Endodermal cell (in vitro differentiated cells): ENCODE measurements around the gene SOX13. TPM values are rescaled to one million over a fixed set of nuclear protein-coding genes. Genes with fewer than 3 reads are reported as not detected.
A peak's percentile ranks its signal among the peaks of the same experiment; 100 is the strongest.

Experiments
- DNase-seq: peaks from one replicate; pipeline ENCODE4 v3.0.0-alpha.2; 2017
- H3K27ac ChIP-seq: 2 replicates; pipeline ENCODE4 v1.5.1; 2013; ENCODE audit warnings: mild to moderate bottlenecking, low read depth, low read length, moderate library complexity
- H3K27me3 ChIP-seq: 2 replicates; pipeline ENCODE4 v1.6.1; 2013; ENCODE audit warnings: mild to moderate bottlenecking, low read length, moderate library complexity; ENCODE audit not compliant: insufficient read depth, control insufficient read depth, poor library complexity, severe bottlenecking
- H3K36me3 ChIP-seq: 2 replicates; pipeline ENCODE4 v1.7.0; 2013; ENCODE audit warnings: mild to moderate bottlenecking, low read length, moderate library complexity; ENCODE audit not compliant: control insufficient read depth, insufficient read depth
- H3K4me1 ChIP-seq: one replicate; pipeline ENCODE4 v1.7.0; 2013; ENCODE audit warnings: low read length; ENCODE audit not compliant: control insufficient read depth, insufficient read depth
- H3K4me3 ChIP-seq: 2 replicates; pipeline ENCODE4 v1.5.1; 2013; ENCODE audit warnings: mild to moderate bottlenecking, low read length, moderate library complexity
- H3K9ac ChIP-seq: 2 replicates; pipeline ENCODE4 v1.6.1; 2013; ENCODE audit warnings: mild to moderate bottlenecking, low read length, moderate library complexity; ENCODE audit not compliant: poor library complexity, severe bottlenecking; ENCODE audit errors: extremely low read depth
- H3K9me3 ChIP-seq: 2 replicates; pipeline ENCODE4 v1.6.1; 2013; ENCODE audit warnings: mild to moderate bottlenecking, low read length, moderate library complexity; ENCODE audit not compliant: control insufficient read depth
- H3K27ac Mint-ChIP-seq: 2 replicates; pipeline ENCODE4 v1.8.0; 2020; ENCODE audit warnings: mixed read lengths
- H3K27me3 Mint-ChIP-seq: 2 replicates; pipeline ENCODE4 v1.8.0; 2021; ENCODE audit warnings: mild to moderate bottlenecking, mixed read lengths; ENCODE audit not compliant: insufficient read depth
- H3K36me3 Mint-ChIP-seq: 2 replicates; pipeline ENCODE4 v1.8.0; 2020; ENCODE audit warnings: low read depth, mixed read lengths
- H3K4me1 Mint-ChIP-seq: 2 replicates; pipeline ENCODE4 v1.8.0; 2020; ENCODE audit warnings: mixed read lengths
- H3K4me3 Mint-ChIP-seq: 2 replicates; pipeline ENCODE4 v1.8.0; 2020; ENCODE audit warnings: mild to moderate bottlenecking, moderate library complexity, mixed read lengths
- H3K9me3 Mint-ChIP-seq: 2 replicates; pipeline ENCODE4 v1.8.0; 2020; ENCODE audit warnings: mild to moderate bottlenecking, mixed read lengths
- WGBS, 2 experiments: methylation state at CpG; one replicate each; pipeline versions ENCODE4 v1.1.5 to v1.1.7; 2013; ENCODE audit warnings: missing lambda C conversion rate in 2 of 2, mixed read lengths in 1 of 2; ENCODE audit not compliant: insufficient coverage in 1 of 2, insufficient read length in 1 of 2; 5-methylcytosine and 5-hydroxymethylcytosine counted together
- total RNA-seq, 2 donors: library from RNA; stranded (reverse); fragmentation: NEBNext Ultra II Directional in 1 of 2; extraction: Animal tissue kit (Norgen Biotek cat#: 25700) in 1 of 2; gene quantifications; 2 replicates in 1 of 2; 3 replicates in 1 of 2; pipeline ENCODE4 v1.2.1, GENCODE V29; 2021
- TF ChIP-seq, protein P1 (sequence below): fragments of 200-600 bp; sonication (generic); conservative IDR thresholded peaks from 2 replicates; pipeline ENCODE4 v1.5.0; 2021; ENCODE audit warnings: antibody characterized with exemption, mild to moderate bottlenecking

SOX13 gene
- total RNA-seq, 2 donors from 2014 or later, result 75.3 to 85.3 TPM

DNA sequence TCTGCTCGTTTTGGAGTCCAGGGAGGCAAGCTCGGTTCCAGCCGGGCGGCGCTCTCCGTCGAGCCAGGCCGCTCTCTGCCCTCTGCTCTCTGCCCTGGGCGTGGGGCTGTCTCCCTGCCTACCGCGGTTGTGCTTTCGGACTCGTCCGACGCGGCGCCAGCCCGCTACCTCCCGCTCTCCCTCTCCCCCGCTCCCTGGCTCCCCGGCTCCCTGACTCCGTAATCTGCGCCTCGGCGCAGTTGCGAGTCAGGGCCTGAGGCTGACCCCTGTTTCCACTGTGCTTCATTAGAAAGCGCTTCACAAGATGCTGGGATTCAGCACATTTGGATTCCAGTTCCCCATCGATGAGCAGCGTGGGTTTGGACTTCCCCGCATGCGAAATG lies 2.2 kb downstream of the SOX13 start:
- Histone ChIP-seq H3K27me3 (no peaks in the 10 kb centered on the region), H3K9me3 (no peaks in the 10 kb centered on the region), H3K27ac (no peak overlapping the region), H3K9ac (peak overlapping the region; percentile 75), H3K4me3 (peak overlapping the region; percentile 92), H3K36me3 (no peaks in the 10 kb centered on the region), H3K4me1 (peaks cover 34% of the 10 kb centered on the region)
- DNase-seq, result peak; percentile 74
- TF ChIP-seq, protein P1, sequence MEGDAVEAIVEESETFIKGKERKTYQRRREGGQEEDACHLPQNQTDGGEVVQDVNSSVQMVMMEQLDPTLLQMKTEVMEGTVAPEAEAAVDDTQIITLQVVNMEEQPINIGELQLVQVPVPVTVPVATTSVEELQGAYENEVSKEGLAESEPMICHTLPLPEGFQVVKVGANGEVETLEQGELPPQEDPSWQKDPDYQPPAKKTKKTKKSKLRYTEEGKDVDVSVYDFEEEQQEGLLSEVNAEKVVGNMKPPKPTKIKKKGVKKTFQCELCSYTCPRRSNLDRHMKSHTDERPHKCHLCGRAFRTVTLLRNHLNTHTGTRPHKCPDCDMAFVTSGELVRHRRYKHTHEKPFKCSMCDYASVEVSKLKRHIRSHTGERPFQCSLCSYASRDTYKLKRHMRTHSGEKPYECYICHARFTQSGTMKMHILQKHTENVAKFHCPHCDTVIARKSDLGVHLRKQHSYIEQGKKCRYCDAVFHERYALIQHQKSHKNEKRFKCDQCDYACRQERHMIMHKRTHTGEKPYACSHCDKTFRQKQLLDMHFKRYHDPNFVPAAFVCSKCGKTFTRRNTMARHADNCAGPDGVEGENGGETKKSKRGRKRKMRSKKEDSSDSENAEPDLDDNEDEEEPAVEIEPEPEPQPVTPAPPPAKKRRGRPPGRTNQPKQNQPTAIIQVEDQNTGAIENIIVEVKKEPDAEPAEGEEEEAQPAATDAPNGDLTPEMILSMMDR, result peak; percentile 10
- Mint-ChIP-seq H3K4me3 (peak overlapping the region; percentile 98), H3K9me3 (no peaks in the 10 kb centered on the region), H3K4me1 (peaks cover 44% of the 10 kb centered on the region), H3K36me3 (peaks cover 4% of the 10 kb centered on the region), H3K27ac (peak overlapping the region; percentile 72), H3K27me3 (peaks cover 2% of the 10 kb centered on the region)
- WGBS, 2 experiments, result 6 to 10% methylated on average over 17 to 31 of the region's 31 CpGs

GRCh38 chr1:204075890-204076846 lies 3.3 kb downstream of the SOX13 start:
- peaks cover 2% of the 10 kb centered on the region for H3K27me3 Mint-ChIP-seq
- WGBS, 2 experiments, result 79% methylated on average over 3 to 4 of the region's 4 CpGs
- Histone ChIP-seq H3K9ac (no peak overlapping the region), H3K27ac (no peak overlapping the region), H3K27me3 (no peaks in the 10 kb centered on the region), H3K4me3 (peak overlapping the region; percentile 92), H3K36me3 (no peaks in the 10 kb centered on the region), H3K4me1 (peaks cover 37% of the 10 kb centered on the region), H3K9me3 (no peaks in the 10 kb centered on the region)
- H3K9me3 Mint-ChIP-seq, result no peaks in the 10 kb centered on the region
- peak; percentile 57 for DNase-seq
- H3K4me1 Mint-ChIP-seq, result peaks cover 46% of the 10 kb centered on the region
- H3K27ac Mint-ChIP-seq, result no peak overlapping the region
- H3K36me3 Mint-ChIP-seq, result peaks cover 4% of the 10 kb centered on the region
- TF ChIP-seq, protein P1, result no peak
- H3K4me3 Mint-ChIP-seq, result peak overlapping the region; percentile 98

DNA sequence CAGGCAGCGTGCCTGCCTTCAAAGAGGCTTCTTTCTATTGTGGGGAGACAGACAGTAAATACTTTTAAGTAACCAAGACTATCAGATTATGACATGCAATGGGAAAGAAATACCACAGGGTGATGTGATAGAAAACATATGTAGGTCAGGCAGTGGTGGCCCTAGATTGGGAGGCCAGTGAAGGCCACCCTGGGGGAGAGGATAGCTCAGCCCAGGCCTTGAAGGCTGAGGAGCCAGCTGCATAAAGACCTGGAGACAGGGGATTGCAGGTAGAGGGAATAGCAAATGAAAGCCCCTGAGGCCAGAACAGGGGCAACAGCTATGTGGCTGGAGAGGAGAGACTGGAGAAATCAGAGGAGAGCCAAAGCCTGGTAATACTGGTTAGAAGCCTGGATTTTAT lies 4.0 kb downstream of the SOX13 start:
- DNase-seq, result peak; percentile 47
- no peak overlapping the region for H3K27ac ChIP-seq

More for the DNA sequence above, 4.0 kb downstream of the SOX13 start:
- Mint-ChIP-seq H3K27me3 (peaks cover 2% of the 10 kb centered on the region), H3K27ac (peak overlapping the region; percentile 37), H3K4me1 (peaks cover 46% of the 10 kb centered on the region), H3K4me3 (no peak overlapping the region), H3K36me3 (peaks cover 4% of the 10 kb centered on the region), H3K9me3 (no peaks in the 10 kb centered on the region)
- Histone ChIP-seq H3K4me3 (no peak overlapping the region), H3K36me3 (no peaks in the 10 kb centered on the region), H3K9me3 (no peaks in the 10 kb centered on the region), H3K9ac (no peak overlapping the region), H3K27me3 (no peaks in the 10 kb centered on the region), H3K4me1 (peaks cover 37% of the 10 kb centered on the region)
- 100% methylated on average over 1 of the region's 1 CpG; no CpG with 5 or more reads in 1 of the 2 experiments for WGBS, 2 experiments
- TF ChIP-seq, protein P1, result no peak
